Dendritic cell treated with granulocyte-macrophage colony-stimulating factor and Interleukin-4, amounts not matched to agents 40 ng/mL and 50 ng/mL, for 4 days (primary cell): Measurements from ENCODE around the gene CCSER1.

ENCODE experiments used
- H3K27ac Mint-ChIP-seq: one replicate; pipeline ENCODE4 v1.8.0; 2022; ENCODE audit warnings: mild to moderate bottlenecking, mixed read lengths
- H3K27me3 Mint-ChIP-seq: one replicate; pipeline ENCODE4 v1.8.0; 2022; ENCODE audit warnings: mild to moderate bottlenecking, mixed read lengths
- H3K36me3 Mint-ChIP-seq: one replicate; pipeline ENCODE4 v1.8.0; 2022; ENCODE audit warnings: low read depth, mixed read lengths
- H3K4me1 Mint-ChIP-seq: one replicate; pipeline ENCODE4 v1.8.0; 2022; ENCODE audit warnings: low read depth, mixed read lengths
- H3K4me3 Mint-ChIP-seq: one replicate; pipeline ENCODE4 v1.8.0; 2022; ENCODE audit warnings: mild to moderate bottlenecking, moderate library complexity, mixed read lengths
- H3K9me3 Mint-ChIP-seq: one replicate; pipeline ENCODE4 v1.8.0; 2022; ENCODE audit warnings: mixed read lengths
- intact Hi-C: fragments of 100-400 bp; cut with micrococcal nuclease; formaldehyde crosslinking; loops from one replicate; pipeline ENCODE4 v1.15.0; 2022

CCSER1 gene

DNA sequence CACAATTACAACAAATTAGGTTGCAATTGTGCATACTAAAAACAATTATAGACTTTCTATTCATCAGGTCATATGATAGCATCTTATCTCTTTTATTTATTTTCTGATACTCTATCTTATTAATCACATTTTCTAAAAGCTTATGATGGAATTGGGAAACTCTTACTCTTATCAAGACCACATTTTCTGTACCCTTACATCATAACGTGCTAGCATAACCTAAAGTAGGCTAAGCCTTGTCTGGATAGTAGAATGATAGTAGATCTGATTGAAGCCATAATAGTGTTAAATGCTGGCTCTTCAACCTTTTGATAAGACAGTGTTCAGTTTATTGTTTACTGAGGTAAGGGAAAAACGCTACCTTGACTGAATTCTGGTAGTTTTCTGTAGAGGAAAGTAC lies 294.0 kb downstream of the CCSER1 start:
- H3K9me3 Mint-ChIP-seq = no peaks in the 10 kb centered on the region
- H3K4me3 Mint-ChIP-seq = no peak overlapping the region
- H3K4me1 Mint-ChIP-seq = no peaks in the 10 kb centered on the region
- intact Hi-C loops = loop anchor here (5.0 kb wide), 1 partner anchor 1966 kb away; no protein-coding TSS in a partner anchor
- H3K27ac Mint-ChIP-seq = no peak overlapping the region
- H3K36me3 Mint-ChIP-seq = no peaks in the 10 kb centered on the region
- no peaks in the 10 kb centered on the region for H3K27me3 Mint-ChIP-seq

- intact Hi-C loops = no loop called here
- Mint-ChIP-seq H3K4me3 (no peak overlapping the region), H3K27me3 (no peaks in the 10 kb centered on the region), H3K4me1 (no peaks in the 10 kb centered on the region), H3K9me3 (no peaks in the 10 kb centered on the region), H3K27ac (no peak overlapping the region), H3K36me3 (no peaks in the 10 kb centered on the region)
Measured at GRCh38 chr4:90425893-90426292, 298.7 kb downstream of the CCSER1 start.

GRCh38 chr4:90438522-90438921 lies 311.3 kb downstream of the CCSER1 start:
- Mint-ChIP-seq H3K9me3 (no peaks in the 10 kb centered on the region), H3K27ac (no peak overlapping the region), H3K27me3 (no peaks in the 10 kb centered on the region), H3K4me1 (no peaks in the 10 kb centered on the region), H3K4me3 (no peak overlapping the region), H3K36me3 (no peaks in the 10 kb centered on the region)
- intact Hi-C loops = no loop called here

GRCh38 chr4:90441770-90442169 lies 314.6 kb downstream of the CCSER1 start:
- H3K27ac Mint-ChIP-seq = no peak overlapping the region
- H3K9me3 Mint-ChIP-seq = peaks cover 2% of the 10 kb centered on the region
- no peaks in the 10 kb centered on the region for H3K36me3 Mint-ChIP-seq
- H3K27me3 Mint-ChIP-seq = no peaks in the 10 kb centered on the region
- H3K4me1 Mint-ChIP-seq = no peaks in the 10 kb centered on the region
- no peak overlapping the region for H3K4me3 Mint-ChIP-seq
- intact Hi-C loops = no loop called here

DNA sequence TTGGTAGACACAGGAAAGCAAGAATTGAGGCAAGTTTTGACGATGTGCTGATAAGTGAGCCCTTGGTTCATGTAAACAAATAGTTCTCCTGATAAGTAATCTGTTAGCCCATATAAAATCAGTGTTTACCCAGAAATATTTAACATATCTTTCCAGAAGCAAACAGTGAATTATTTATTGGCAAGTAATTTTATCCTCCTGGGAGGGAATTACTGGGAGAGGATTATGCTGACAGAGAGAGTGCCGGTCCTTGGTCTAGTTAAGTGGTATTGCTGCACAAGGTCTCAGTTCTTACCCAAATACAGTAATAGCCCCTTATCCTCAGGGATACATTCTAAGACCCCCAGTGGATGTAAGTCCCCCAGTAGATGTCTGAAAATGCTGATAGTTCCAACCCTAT lies 315.4 kb downstream of the CCSER1 start:
- no peaks in the 10 kb centered on the region for H3K4me1 Mint-ChIP-seq
- H3K27me3 Mint-ChIP-seq = no peaks in the 10 kb centered on the region
- H3K36me3 Mint-ChIP-seq = no peaks in the 10 kb centered on the region
- H3K9me3 Mint-ChIP-seq = peaks cover 5% of the 10 kb centered on the region
- no peak overlapping the region for H3K27ac Mint-ChIP-seq
- H3K4me3 Mint-ChIP-seq = no peak overlapping the region
- intact Hi-C loops = no loop called here

DNA sequence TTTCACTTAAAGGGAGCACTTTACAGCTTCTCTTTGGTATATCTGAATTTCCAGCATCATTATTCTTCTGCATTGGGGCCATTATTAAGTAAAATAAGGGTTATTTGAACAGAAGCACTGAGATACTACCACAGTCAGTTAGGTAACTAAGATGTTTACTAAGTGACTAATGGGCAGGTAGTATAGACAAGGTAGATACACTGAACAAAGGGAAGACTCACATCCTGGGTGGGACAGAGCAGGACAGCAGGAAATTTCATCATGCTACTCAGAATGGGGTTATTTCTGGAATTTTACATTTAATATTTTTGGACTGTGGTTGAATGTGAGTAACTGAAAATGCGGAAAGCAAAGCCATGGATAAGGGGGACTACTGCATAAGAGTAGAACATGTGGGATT lies 316.0 kb downstream of the CCSER1 start:
- Mint-ChIP-seq H3K27me3 (no peaks in the 10 kb centered on the region), H3K4me3 (no peak overlapping the region), H3K4me1 (no peaks in the 10 kb centered on the region), H3K27ac (no peak overlapping the region), H3K9me3 (peaks cover 5% of the 10 kb centered on the region), H3K36me3 (no peaks in the 10 kb centered on the region)
- intact Hi-C loops = no loop called here

DNA sequence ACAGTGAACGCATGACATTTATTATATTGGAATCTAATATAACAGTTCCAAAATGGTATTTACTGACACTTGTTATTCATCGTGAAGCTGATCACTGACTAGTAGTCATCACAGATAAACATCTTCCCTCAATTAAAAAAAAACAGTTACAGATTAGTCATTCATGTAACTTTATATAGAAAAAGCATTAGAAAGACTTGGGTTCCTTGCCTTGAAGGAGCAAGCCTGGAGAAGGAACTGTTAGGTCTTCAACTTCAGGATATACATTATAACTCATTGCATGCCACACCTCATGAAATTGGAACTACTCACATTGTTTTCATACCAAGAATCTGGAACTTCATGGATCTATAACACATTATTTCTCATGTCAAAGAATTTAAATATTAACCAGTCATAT lies 317.7 kb downstream of the CCSER1 start:
- Mint-ChIP-seq H3K36me3 (peaks cover 6% of the 10 kb centered on the region), H3K9me3 (peaks cover 21% of the 10 kb centered on the region), H3K27ac (no peak overlapping the region), H3K4me3 (no peak overlapping the region), H3K27me3 (no peaks in the 10 kb centered on the region), H3K4me1 (no peaks in the 10 kb centered on the region)
- intact Hi-C loops = no loop called here

DNA sequence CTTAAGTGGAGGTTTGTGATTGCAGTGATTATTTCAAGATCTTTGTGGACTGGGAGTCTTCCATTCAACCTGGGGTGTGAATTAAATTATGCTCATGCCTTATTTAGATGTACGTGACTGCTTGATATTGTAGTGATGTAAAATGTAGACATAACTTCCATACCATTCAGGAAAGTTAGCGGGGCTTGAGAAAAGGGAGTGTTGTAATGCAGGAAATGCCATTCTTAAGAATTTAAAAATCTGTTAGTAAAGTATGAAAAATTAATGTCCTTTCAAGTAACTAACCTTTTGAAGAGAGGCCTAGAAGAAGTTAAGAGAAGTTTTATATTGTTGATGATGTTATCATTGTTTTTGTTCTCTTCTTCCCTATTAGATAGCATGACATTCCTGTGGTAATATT lies 318.2 kb downstream of the CCSER1 start:
- Mint-ChIP-seq H3K4me3 (no peak overlapping the region), H3K27ac (no peak overlapping the region), H3K9me3 (peaks cover 26% of the 10 kb centered on the region), H3K27me3 (no peaks in the 10 kb centered on the region), H3K4me1 (no peaks in the 10 kb centered on the region), H3K36me3 (peaks cover 6% of the 10 kb centered on the region)
- intact Hi-C loops = no loop called here

DNA sequence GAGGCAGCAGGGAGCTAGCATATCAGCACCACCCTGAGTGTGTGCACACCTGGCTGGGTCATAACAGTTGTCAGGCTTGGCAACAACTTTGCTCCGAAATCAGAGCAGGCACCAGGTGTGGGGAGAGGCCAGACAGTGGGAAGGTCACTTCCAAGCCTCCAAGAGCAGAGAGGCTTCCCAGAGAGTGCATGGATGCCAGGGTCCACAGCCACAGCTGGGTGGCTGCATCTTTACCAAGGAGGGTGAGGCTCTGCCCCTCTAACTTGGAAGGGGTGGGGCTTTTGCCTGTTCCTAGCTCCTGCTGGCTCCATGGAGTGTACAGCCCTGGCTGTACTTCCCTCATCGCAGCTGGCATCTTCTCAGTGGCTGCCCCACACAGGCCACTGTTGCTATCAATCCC lies 322.4 kb downstream of the CCSER1 start:
- peaks cover 36% of the 10 kb centered on the region for H3K9me3 Mint-ChIP-seq
- H3K27ac Mint-ChIP-seq = no peak overlapping the region
- no peaks in the 10 kb centered on the region for H3K4me1 Mint-ChIP-seq
- no peaks in the 10 kb centered on the region for H3K27me3 Mint-ChIP-seq
- intact Hi-C loops = no loop called here
- peaks cover 6% of the 10 kb centered on the region for H3K36me3 Mint-ChIP-seq
- H3K4me3 Mint-ChIP-seq = no peak overlapping the region

- Mint-ChIP-seq H3K4me3 (no peak overlapping the region), H3K27ac (no peak overlapping the region), H3K9me3 (peaks cover 45% of the 10 kb centered on the region), H3K4me1 (no peaks in the 10 kb centered on the region), H3K36me3 (peaks cover 13% of the 10 kb centered on the region), H3K27me3 (no peaks in the 10 kb centered on the region)
- intact Hi-C loops = no loop called here
Measured at GRCh38 chr4:90456891-90457290, 329.7 kb downstream of the CCSER1 start.

GRCh38 chr4:90457817-90458216 lies 330.6 kb downstream of the CCSER1 start:
- H3K27ac Mint-ChIP-seq = no peak overlapping the region
- H3K4me3 Mint-ChIP-seq = no peak overlapping the region
- intact Hi-C loops = no loop called here
- peaks cover 45% of the 10 kb centered on the region for H3K9me3 Mint-ChIP-seq
- peaks cover 13% of the 10 kb centered on the region for H3K36me3 Mint-ChIP-seq
- no peaks in the 10 kb centered on the region for H3K4me1 Mint-ChIP-seq
- H3K27me3 Mint-ChIP-seq = no peaks in the 10 kb centered on the region

DNA sequence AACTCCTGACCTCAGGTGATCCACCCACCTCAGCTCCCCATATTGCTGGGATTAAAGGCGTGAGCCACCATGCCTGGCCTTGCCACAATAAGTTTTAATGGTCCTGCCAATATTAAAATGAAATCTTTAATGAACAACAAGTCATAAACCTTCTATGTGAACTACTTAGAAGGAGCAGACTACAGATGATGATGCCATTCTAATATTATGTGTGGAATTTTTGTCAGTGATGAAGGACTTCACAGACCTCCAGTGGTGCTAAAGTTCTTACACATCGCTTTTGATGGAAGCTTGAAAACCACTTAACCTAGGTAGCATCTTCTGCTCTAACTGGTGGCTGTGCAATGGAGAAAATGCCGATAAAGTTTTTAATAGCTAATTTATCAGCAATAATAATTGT lies 331.4 kb downstream of the CCSER1 start:
- Mint-ChIP-seq H3K27me3 (no peaks in the 10 kb centered on the region), H3K27ac (no peak overlapping the region), H3K4me3 (no peak overlapping the region), H3K36me3 (peaks cover 13% of the 10 kb centered on the region), H3K9me3 (peaks cover 45% of the 10 kb centered on the region), H3K4me1 (no peaks in the 10 kb centered on the region)
- intact Hi-C loops = no loop called here

- Mint-ChIP-seq H3K27ac (no peak overlapping the region), H3K27me3 (no peaks in the 10 kb centered on the region), H3K36me3 (no peaks in the 10 kb centered on the region), H3K4me1 (no peaks in the 10 kb centered on the region), H3K4me3 (no peak overlapping the region), H3K9me3 (no peaks in the 10 kb centered on the region)
- intact Hi-C loops = no loop called here
Measured at GRCh38 chr4:90474484-90474883, 347.3 kb downstream of the CCSER1 start.

- Mint-ChIP-seq H3K27ac (no peak overlapping the region), H3K36me3 (no peaks in the 10 kb centered on the region), H3K27me3 (no peaks in the 10 kb centered on the region), H3K4me3 (no peak overlapping the region), H3K9me3 (no peaks in the 10 kb centered on the region), H3K4me1 (no peaks in the 10 kb centered on the region)
- intact Hi-C loops = no loop called here
Measured at GRCh38 chr4:90476019-90476418, 348.8 kb downstream of the CCSER1 start.

GRCh38 chr4:90476586-90476985 lies 349.4 kb downstream of the CCSER1 start:
- Mint-ChIP-seq H3K9me3 (peaks cover 1% of the 10 kb centered on the region), H3K27ac (no peak overlapping the region), H3K27me3 (no peaks in the 10 kb centered on the region), H3K4me1 (no peaks in the 10 kb centered on the region), H3K36me3 (no peaks in the 10 kb centered on the region), H3K4me3 (no peak overlapping the region)
- intact Hi-C loops = no loop called here
